ENCODE results near the gene CERK.
"Not testable (repeated sequence)": the region's sequence is repeated elsewhere in the genome, so short reads cannot be mapped to it uniquely, and the experiment has no call there.

The CERK gene

DNA sequence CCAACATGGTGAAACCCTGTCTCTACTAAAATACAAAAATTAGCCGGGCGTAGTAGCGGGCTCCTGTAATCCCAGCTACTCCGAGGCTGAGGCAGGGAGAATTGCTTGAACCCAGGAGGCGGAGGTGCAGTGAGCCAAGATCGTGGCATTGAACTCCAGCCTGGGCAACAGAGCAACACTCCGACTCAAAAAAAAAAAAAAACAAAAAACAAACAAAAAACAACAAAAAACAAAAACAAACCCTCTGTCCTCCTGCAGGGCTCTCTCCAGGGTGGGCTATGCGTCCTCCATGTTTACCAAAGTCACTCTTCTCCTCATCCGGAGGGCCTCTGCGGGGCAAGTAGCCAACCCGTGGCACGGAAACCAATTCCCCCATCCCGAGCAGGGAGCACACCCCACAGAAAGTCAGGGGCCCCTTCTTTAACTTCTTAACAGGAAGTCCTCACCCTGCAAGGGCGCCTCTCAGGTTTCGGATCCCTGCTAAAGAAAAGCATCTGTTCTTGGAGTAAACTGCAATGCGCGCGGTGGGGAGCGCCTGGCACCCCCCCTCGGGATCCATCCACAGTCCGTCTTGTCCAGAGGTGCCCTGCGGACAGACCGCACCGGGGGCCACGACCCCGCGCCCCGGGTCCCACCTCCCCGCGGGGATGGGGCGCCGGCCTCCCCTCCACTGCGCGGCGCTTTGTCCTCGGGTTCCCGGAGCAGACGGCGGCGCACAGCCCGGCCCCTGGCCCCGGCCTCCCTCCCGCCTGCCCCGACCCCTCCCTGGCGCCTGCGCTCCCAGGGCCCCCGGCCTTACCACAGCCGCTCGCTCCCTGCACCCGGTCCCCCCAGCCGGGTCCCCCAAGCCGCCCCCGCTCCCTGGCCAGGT, 712 bp downstream of the CERK start:
- peak; percentile 20 to 21 for DNase-seq
- TF ChIP-seq POLR2A (IDR thresholded peaks at IDR 0.05; ENCODE audit: low read length) (no peak), GATA1 (IDR thresholded peaks at IDR 0.05; ENCODE audit: low read depth, low read length) (no peak)

DNA sequence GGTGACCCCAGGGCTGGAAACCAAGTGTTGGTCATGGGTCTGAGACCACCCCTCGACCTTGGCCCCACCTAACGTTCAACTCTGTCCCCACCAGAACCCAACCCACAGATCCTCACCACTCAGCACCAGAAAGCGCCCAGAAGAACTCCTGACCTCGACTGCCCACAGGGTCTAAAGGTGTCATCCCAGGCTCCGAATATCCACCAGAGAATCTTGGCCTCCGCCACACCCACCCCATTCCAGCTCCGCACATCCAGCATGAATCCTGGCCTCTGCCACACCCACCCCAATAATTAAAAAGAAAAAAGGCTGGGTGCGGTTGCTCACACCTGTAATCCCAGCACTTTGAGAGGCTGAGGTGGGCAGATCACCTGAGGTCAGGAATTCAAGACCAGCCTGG, 1.3 kb downstream of the CERK start:
- no peak for DNase-seq
- TF ChIP-seq POLR2A (IDR thresholded peaks at IDR 0.05; ENCODE audit: low read length) (no peak), GATA1 (IDR thresholded peaks at IDR 0.05; ENCODE audit: low read depth, low read length) (no peak)

DNA sequence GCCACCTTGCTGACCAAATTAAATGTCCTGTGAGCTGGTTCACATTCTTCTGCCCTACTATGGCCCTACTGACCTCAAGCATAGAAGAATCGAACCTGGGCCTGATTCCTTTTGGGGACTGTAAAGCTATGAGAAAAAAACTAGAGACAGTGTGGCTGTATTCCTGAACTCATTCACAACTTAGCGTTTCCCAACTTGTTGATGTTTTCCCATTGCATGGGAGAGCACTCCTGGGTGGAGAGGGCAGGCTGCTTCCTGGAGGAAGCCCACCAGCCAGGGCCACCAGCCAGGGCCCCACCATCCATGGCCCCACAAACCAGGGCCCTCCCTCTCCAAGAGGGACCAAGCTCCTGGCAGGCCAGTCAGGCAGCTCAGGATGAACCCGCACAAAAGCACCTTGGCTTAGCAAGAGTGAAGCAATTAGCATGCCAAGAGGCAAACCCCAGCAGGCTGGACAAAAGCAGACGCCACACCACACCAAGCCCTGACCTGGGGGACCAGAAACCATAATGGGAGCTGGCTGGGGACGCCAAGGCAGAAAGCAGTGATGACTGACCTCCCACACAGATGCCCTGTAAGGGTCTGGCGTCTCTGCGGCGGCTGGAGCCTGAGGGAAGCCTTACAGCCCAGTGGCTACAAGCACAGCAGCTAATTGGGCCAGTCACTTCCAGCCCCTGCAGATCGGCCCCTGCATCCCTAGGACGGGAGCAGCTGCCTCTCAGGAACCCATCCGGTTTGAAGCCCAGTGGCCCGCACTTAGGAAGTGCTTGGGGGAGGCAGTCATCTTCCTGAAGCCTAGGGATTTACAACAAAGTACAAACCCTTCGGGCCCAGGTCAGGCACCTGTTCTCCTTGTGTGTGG, 2.1 kb downstream of the CERK start:
- TF ChIP-seq GATA1 (IDR thresholded peaks at IDR 0.05; ENCODE audit: low read depth, low read length) (no peak), POLR2A (IDR thresholded peaks at IDR 0.05; ENCODE audit: low read length) (no peak)
- no peak for DNase-seq

DNA sequence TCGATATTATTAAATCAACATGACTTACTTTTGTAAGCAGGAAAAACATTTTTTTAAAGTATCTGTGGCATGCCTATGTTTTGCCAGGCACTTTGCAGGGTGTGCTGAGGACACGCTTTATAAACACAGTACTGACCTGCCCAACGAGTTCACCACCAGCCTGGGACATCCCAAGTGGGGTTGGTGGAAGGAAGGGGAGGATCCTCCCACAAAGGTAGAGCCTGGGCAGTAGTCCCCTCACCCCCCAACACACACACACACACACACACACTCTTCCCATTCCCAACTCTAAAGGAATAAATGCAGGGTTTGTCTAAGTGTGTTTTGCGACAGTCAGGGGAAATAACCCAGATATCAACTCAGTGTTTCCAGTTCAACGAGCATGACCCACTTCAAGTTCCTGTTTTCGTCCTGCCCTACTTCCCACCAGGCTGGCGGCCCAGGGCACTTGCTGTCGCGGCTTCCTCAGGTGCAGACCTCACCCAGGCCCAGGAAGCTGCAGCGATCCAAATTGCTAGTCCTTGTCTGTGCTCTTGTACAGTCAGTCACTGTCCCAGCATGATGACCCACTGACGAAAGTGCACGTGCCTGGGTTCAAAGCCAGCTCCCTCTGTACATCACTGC, 3.1 kb downstream of the CERK start:
- DNase-seq: no peak

DNA sequence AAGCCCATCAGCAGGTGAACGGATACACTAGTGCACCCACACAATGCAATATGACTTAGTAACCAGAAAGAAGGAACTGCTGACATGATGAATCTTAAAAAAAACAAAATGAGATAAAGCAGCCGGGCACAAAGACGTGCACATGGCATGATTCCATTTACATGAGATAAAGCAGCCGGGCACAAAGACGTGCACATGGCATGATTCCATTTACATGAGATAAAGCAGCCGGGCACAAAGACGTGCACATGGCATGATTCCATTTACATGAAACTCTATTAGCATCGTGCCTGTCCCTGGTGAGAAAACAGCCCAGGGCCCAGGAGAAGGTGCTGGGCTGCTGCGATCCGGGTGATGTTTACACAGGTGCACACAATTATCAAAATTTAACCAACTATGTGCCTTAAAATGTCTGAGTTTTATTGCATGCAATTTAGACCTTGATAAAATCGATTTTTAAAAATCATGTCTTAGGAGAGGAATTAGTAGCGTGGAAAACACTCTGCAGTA, 3.8 kb downstream of the CERK start:
- DNase-seq: not testable (repeated sequence)

More for the DNA sequence above, 3.1 kb downstream of the CERK start:
- TF ChIP-seq POLR2A (IDR thresholded peaks at IDR 0.05; ENCODE audit: low read length): no peak
- no peak for TF ChIP-seq GATA1 (IDR thresholded peaks at IDR 0.05; ENCODE audit: low read depth, low read length)

DNA sequence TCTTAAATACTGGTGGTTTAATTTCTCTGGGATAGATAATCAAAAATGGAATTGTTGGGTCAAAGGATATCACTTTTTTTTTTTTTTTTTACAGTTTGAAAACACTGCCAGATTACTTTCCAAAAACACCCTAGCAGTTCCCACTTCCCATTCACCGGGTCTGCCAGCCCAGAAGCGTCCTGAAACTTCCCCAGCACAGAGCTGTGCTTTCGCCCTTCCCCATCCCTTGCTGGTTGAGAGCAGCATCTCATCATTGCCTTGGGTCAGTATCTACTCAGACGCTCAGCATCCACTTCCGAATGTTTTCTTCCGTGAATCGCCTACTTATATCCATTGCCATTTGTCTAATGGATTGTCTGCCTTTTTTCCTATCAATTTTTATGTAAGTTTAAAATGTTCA, 5.5 kb downstream of the CERK start:
- DNase-seq: no peak
- TF ChIP-seq GATA1 (IDR thresholded peaks at IDR 0.05; ENCODE audit: low read depth, low read length) (no peak), POLR2A (IDR thresholded peaks at IDR 0.05; ENCODE audit: low read length) (no peak)

DNA sequence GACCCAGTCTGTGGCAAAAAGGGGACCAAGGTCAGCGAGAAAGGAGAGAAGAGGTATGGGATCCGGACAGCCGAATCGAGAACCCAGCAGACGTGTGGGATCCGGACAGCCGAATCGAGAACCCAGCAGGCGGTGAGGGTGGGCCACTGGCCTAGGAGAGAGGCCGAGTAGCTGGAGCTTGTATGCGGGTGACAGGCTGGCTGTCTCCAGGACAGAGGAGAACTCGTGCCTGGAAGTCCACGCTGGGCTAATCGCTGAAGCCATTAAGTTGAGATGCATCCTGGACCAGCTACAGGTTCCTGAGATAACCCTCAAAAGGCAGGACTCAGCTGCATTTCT, 6.0 kb downstream of the CERK start:
- no peak for DNase-seq
- TF ChIP-seq POLR2A (IDR thresholded peaks at IDR 0.05; ENCODE audit: low read length) (no peak), GATA1 (IDR thresholded peaks at IDR 0.05; ENCODE audit: low read depth, low read length) (no peak)

DNA sequence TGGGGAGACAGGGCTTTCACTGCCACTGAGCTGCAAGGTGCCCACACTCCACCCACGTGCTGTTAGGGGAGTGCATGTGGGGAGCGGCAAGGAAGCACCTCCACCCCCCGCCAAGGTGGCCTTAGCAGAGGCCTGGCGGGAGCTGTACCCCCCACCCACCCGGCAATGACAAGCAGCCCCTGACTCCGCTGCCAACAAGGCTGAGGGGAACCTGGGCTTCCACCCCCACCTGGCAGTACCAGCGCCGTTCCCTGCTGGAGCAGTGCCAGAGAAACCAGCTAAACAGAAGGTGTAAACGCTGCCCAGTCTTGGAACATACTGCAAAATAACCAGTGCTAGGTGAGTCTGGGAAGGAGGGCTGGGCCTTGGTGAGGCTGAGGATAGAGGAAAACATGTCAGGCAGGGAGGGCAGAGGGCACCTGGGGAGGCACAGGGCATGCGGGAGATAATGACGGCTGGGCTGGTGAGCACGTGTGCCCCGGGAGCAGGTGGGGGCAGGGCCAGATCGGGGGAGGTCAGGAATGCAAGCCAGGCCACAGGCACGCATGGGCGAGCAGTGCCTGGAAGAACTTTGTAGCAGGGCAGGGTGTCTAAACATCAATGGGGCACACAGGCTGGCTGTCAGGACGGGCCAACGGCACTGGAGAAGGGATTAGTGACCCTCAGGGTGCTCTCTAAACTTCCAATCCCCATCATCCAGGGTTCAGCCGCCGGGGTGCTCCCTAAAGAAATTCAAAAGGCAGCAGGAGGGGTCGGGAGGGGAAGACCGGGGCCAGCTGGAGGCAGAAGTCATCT, 6.6 kb downstream of the CERK start:
- TF ChIP-seq POLR2A (IDR thresholded peaks at IDR 0.05; ENCODE audit: low read length) (no peak), GATA1 (IDR thresholded peaks at IDR 0.05; ENCODE audit: low read depth, low read length) (no peak)
- no peak for DNase-seq

DNA sequence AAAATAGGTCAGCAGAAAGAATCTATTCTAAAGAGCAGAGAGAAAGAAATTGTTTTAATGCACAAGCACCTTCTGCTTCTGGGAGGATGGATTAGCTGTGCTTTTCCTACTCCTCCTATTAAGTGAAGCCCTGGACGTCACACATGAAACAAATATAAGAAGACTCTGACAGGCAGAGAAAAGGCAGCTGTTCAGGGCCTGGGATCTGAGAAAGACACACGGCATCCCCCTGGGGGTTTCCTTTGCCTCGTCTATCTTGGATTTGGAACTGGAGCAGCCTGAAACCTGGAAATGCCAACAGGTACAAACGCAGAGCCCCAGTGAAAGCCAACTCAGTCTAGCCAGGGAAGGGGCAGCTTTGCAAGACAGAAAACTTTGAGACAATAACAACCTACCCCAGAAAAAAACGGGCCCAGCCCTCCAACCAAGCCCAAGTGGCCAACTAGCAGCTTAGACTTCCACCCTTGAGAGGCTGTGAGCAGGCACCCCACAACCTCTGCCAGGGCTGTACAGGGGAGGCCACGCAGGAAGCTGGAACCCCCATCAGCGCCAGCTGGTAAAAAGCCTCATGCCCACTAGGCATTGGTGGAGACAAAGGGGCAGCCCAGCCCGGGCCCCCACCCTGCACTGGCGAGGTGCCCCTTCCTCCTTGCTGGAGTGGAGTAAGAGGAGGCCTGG, 7.3 kb downstream of the CERK start:
- TF ChIP-seq POLR2A (IDR thresholded peaks at IDR 0.05; ENCODE audit: low read length) (no peak), GATA1 (IDR thresholded peaks at IDR 0.05; ENCODE audit: low read depth, low read length) (no peak)
- no peak for DNase-seq

DNA sequence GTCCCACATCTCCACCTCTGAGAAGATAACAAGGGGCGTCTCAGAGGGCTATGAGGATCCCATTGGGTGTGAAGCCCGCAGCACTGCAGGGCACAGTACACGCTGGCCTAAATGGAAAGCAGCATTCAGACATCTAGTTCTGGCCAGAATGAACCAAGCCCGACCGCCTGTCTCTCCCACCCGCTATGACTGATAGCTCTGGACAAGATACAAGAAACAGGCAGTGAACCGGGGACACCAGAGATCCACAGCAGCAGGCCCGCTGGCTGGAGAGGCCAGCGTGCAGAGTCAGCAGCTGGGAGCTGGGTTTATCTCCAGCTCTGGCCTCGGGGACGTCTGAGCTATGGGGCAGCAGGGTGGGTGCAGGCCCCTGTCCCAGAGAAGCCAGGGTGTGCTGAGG, 9.6 kb downstream of the CERK start:
- no peak for DNase-seq

DNA sequence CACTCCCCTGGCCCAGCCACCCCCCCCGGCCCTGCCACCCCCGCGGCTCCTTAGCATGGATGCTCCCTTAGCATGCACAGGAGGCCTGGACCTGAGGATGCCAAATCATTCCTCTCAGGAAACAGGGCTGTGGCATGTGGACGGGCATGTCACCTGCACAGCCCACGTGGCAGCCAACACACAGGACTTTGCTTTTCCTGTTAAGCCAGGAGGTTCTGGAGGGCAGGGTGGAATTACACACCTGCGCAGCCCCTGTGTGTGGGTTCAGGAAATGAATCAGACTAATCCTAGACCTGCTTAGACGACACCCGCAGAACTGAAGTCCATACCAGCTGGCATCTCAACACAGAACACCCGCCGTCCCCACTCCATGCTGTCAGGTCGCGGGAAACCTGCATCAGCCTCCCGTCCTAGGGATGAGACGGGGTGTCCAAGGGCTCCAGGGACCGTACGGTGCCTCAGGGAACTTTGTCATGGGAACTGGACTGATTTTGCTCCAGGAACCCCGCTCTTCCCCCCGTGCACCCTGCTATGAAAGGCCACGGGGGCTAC, 10.2 kb downstream of the CERK start:
- no peak for TF ChIP-seq GATA1 (IDR thresholded peaks at IDR 0.05; ENCODE audit: low read depth, low read length)
- DNase-seq: no peak

More for the DNA sequence above, 9.6 kb downstream of the CERK start:
- no peak for TF ChIP-seq GATA1 (IDR thresholded peaks at IDR 0.05; ENCODE audit: low read depth, low read length)
- no peak for TF ChIP-seq POLR2A (IDR thresholded peaks at IDR 0.05; ENCODE audit: low read length)

DNA sequence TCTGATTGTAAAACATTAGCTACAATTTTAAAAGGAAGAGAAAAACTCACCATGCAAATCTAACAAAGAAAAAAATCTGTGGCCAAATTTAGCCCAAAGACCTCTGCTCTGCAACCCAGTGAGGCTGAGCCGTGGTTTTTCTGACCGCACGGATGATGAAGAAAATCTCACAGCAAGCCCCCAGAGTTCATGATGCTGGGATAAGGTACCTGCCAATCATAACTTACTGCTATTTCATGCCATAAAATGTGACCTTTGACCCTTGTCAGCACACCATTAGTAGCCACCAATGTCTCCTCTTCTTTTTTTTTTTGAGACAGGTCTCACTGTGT, 11.1 kb downstream of the CERK start:
- DNase-seq: no peak
- no peak for TF ChIP-seq GATA1 (IDR thresholded peaks at IDR 0.05; ENCODE audit: low read depth, low read length)
- TF ChIP-seq POLR2A (IDR thresholded peaks at IDR 0.05; ENCODE audit: low read length): no peak
